ENCODE results near the gene B9D2. TPM values are rescaled to one million over a fixed set of nuclear protein-coding genes. Genes with fewer than 3 reads are reported as not detected.
A peak's percentile ranks its signal among the peaks of the same experiment; 100 is the strongest.

B9D2 gene
- total RNA-seq, 3 donors from 2014 or later: 4.0 to 7.3 (median 4.3) TPM

- Histone ChIP-seq H3K9me3 (no peaks in the 10 kb centered on the region), H3K36me3 (no peaks in the 10 kb centered on the region), H3K4me1 (peaks cover under 1 to 10% of the 10 kb centered on the region in 2 donors), H3K27ac (no peak overlapping the region), H3K4me3 (no peak overlapping the region), H3K27me3 (no peaks in the 10 kb centered on the region)
- TF ChIP-seq, protein P1, sequence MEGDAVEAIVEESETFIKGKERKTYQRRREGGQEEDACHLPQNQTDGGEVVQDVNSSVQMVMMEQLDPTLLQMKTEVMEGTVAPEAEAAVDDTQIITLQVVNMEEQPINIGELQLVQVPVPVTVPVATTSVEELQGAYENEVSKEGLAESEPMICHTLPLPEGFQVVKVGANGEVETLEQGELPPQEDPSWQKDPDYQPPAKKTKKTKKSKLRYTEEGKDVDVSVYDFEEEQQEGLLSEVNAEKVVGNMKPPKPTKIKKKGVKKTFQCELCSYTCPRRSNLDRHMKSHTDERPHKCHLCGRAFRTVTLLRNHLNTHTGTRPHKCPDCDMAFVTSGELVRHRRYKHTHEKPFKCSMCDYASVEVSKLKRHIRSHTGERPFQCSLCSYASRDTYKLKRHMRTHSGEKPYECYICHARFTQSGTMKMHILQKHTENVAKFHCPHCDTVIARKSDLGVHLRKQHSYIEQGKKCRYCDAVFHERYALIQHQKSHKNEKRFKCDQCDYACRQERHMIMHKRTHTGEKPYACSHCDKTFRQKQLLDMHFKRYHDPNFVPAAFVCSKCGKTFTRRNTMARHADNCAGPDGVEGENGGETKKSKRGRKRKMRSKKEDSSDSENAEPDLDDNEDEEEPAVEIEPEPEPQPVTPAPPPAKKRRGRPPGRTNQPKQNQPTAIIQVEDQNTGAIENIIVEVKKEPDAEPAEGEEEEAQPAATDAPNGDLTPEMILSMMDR (IDR thresholded peaks at IDR 0.05): no peak
- TF ChIP-seq POLR2A (IDR thresholded peaks at IDR 0.05) (no peak), POLR2AphosphoS5 (IDR thresholded peaks at IDR 0.05) (no peak)
- intact Hi-C loops (cut with DNase I; ENCODE audit: low total_unique reads): no loop called here
- no peak for DNase-seq (ENCODE audit: low spot score in 2 of 2)
These were observed 32.8 kb downstream of the B9D2 start for GRCh38 chr19:41330946-41331678.

DNA sequence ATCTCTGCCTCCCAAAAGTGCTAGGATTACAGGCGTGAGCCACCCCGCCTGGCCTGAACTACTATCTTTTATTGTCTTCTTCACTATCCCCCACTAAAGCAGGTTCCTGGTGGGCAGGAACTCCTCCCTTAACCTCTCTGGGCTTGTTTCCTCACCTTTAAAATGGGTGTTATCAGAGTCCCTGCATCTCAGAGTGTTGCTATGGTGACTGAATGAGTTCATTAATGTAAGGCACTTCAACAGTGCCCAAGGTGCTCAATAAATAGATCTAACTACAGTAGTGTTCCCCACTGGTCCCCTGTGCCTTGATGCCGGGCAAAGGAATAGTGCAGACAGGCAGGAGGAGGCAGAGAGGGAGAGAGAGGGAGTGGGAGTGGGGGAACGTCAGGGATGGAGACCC is 33.5 kb downstream of the B9D2 start:
- TF ChIP-seq POLR2A (IDR thresholded peaks at IDR 0.05) (no peak), POLR2AphosphoS5 (IDR thresholded peaks at IDR 0.05) (no peak)
- TF ChIP-seq, protein P1 (IDR thresholded peaks at IDR 0.05): no peak
- peaks cover 7 to 10% of the 10 kb centered on the region in 2 donors for H3K4me1 ChIP-seq
- no peaks in the 10 kb centered on the region for H3K9me3 ChIP-seq
- no peak overlapping the region for H3K4me3 ChIP-seq
- H3K27ac ChIP-seq: no peak overlapping the region
- DNase-seq (ENCODE audit: low spot score in 2 of 2): no peak
- intact Hi-C loops (cut with DNase I; ENCODE audit: low total_unique reads): no loop called here
- no peaks in the 10 kb centered on the region for H3K27me3 ChIP-seq
- H3K36me3 ChIP-seq: no peaks in the 10 kb centered on the region

GRCh38 chr19:41328842-41329225 is 35.1 kb downstream of the B9D2 start:
- H3K27ac ChIP-seq: peak overlapping the region; percentile 81 to 87
- DNase-seq (ENCODE audit: low spot score in 2 of 2): no peak
- TF ChIP-seq POLR2A (IDR thresholded peaks at IDR 0.05) (no peak), POLR2AphosphoS5 (IDR thresholded peaks at IDR 0.05) (no peak)
- TF ChIP-seq, protein P1 (IDR thresholded peaks at IDR 0.05): no peak
- no peaks in the 10 kb centered on the region for H3K36me3 ChIP-seq
- H3K4me3 ChIP-seq: no peak overlapping the region
- H3K27me3 ChIP-seq: no peaks in the 10 kb centered on the region
- no peaks in the 10 kb centered on the region for H3K9me3 ChIP-seq
- peaks cover 10 to 11% of the 10 kb centered on the region in 2 donors for H3K4me1 ChIP-seq
- intact Hi-C loops (cut with DNase I; ENCODE audit: low total_unique reads): no loop called here

DNA sequence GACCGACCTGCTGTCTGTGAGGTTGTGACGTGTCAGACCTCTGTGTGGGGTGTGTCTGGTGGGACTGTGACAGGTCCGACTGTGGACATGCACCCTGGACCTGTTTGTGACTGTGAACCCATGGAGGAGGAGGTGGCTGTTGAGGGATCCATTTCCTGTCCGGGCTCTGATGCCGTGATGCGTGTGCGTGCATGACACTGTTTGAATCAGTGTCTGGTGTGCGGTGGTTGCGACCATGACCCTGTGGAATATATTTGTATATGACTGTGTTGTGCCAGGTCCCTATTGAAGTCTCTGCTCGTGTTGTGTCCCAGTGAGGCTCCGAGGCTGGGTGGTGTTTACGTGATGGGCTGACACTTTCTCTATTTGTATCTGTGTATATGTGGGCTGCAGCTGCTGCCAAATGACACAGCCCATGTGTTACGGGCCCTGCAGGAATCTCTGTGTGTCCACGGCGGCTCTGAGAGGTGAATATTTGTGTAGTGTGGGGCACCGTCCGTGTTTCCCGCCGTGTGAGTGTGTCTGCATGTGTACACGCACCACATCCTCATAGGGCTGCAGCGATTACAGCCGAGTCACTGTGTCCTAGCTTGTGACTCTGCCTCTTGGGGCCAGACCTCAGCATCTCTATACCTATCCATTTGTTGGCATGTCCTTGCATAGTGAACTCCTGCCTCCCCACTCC is 35.6 kb downstream of the B9D2 start:
- no peak for DNase-seq (ENCODE audit: low spot score in 2 of 2)
- TF ChIP-seq POLR2A (IDR thresholded peaks at IDR 0.05) (no peak), POLR2AphosphoS5 (IDR thresholded peaks at IDR 0.05) (no peak)
- TF ChIP-seq, protein P1 (IDR thresholded peaks at IDR 0.05): no peak
- Histone ChIP-seq H3K27ac (peak overlapping the region; percentile 81 to 87), H3K9me3 (no peaks in the 10 kb centered on the region), H3K4me3 (peak overlapping the region in 2 of 3 donors; percentile 51 to 59), H3K4me1 (peaks cover 10 to 11% of the 10 kb centered on the region in 2 donors), H3K27me3 (no peaks in the 10 kb centered on the region), H3K36me3 (no peaks in the 10 kb centered on the region)
- intact Hi-C loops (cut with DNase I; ENCODE audit: low total_unique reads): no loop called here

DNA sequence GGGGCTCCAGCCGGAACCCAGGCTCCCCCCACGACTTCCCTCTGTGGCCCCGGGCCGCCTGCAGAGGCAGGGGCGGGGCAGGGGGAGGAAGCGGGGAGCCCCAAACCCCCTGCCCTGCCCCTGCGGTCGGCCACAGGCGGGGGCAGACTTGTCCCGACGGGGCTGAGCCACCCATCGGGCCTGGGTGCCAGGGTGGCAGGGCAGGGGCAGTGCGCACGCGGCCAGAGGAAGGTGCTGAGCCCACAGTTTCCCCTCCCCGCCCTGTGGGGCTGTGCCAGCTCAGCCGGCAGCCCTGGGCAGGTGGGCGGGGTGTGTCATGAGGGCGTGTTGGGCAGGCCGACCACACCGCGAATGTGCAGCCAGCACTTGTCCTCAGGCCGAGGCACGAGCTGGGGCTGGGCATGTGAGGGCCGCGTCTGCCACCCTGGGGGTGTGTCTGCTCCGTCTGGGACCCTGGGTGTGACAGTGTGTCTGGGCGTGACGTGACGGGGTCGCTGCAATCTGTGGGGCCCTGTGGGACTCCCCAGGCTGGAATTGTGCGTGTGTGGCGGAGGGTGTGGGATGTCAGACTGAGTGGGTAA is 36.3 kb downstream of the B9D2 start:
- intact Hi-C loops (cut with DNase I; ENCODE audit: low total_unique reads): no loop called here
- DNase-seq (ENCODE audit: low spot score in 2 of 2): peak; percentile 78 to 79
- Histone ChIP-seq H3K27me3 (no peaks in the 10 kb centered on the region), H3K27ac (peak overlapping the region; percentile 81 to 87), H3K4me1 (peaks cover 10 to 11% of the 10 kb centered on the region in 2 donors), H3K36me3 (no peaks in the 10 kb centered on the region), H3K4me3 (peak overlapping the region in 2 of 3 donors; percentile 51 to 59), H3K9me3 (no peaks in the 10 kb centered on the region)
- TF ChIP-seq, protein P1 (IDR thresholded peaks at IDR 0.05): no peak
- peak in 2 of 3 donors; percentile 2 to 19 for TF ChIP-seq POLR2AphosphoS5 (IDR thresholded peaks at IDR 0.05)

Measured in breast epithelium (tissue), 4 donors.